Measurements from ENCODE around the gene CNDP1. TPM values are rescaled to one million over a fixed set of nuclear protein-coding genes. Genes with fewer than 3 reads are reported as not detected.

CNDP1 gene
- total and polyA plus RNA-seq, 9 donors, result 0.04 to 0.76 (median 0.26) TPM; not detected in 1

DNA sequence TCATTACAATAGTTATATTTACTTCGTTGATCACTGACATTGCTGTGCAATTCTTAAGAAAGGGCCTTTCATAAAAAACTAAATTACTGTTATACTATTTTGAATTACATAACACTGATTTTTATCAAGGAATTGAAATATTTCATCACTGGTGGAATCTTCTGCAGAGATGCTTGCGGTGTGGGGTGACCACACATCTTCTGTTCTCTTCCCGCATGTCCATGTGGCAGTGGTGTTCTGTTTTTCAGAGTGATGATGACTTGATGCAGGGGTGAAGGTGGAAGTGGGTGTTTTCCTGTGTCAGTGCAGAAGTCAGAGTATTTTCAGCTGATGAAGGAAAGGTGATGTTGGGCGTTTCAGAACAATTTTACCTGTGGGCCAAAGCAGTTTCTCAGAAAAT is 31.2 kb upstream of the CNDP1 start:
- Histone ChIP-seq H3K27me3 (ENCODE audit: control insufficient read depth, insufficient read depth, low read length) (no peaks in the 10 kb centered on the region), H3K9me3 (replicated peaks; ENCODE audit: control insufficient read depth, low read depth, low read length) (no peaks in the 10 kb centered on the region), H3K27ac (ENCODE audit: low read length) (no peak overlapping the region), H3K4me3 (ENCODE audit: low read length) (no peak overlapping the region), H3K36me3 (ENCODE audit: control insufficient read depth, insufficient read depth, low read length) (peaks cover 46% of the 10 kb centered on the region), H3K4me1 (ENCODE audit: control insufficient read depth, insufficient read depth, low read length) (peaks cover 27% of the 10 kb centered on the region)
- DNase-seq, result no peak
- WGBS (ENCODE audit: insufficient coverage), result 92% methylated on average over 2 of the region's 4 CpGs

DNA sequence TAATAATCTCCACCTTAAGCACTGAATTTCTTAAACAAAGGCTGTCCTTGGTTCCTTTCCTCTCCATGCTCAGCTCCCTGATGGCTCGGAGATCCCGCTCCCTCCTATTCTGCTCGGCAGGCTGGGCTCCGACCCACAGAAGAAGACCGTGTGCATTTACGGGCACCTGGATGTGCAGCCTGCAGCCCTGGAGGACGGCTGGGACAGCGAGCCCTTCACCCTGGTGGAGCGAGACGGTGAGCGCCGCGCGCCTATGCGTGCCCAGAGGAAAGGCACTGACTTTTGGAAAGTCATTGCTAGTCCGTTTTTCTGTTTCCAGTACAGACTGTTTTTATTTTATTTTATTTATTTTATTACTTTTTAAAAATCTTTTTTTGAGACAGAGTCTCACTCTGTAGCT is 28.5 kb upstream of the CNDP1 start:
- Histone ChIP-seq H3K27me3 (ENCODE audit: control insufficient read depth, insufficient read depth, low read length) (no peaks in the 10 kb centered on the region), H3K4me3 (ENCODE audit: low read length) (no peak overlapping the region), H3K27ac (ENCODE audit: low read length) (peak overlapping the region; percentile 94), H3K36me3 (ENCODE audit: control insufficient read depth, insufficient read depth, low read length) (peaks cover 65% of the 10 kb centered on the region), H3K9me3 (replicated peaks; ENCODE audit: control insufficient read depth, low read depth, low read length) (no peaks in the 10 kb centered on the region), H3K4me1 (ENCODE audit: control insufficient read depth, insufficient read depth, low read length) (peaks cover 19% of the 10 kb centered on the region)
- DNase-seq, result no peak
- 55% methylated on average over 6 of the region's 16 CpGs for WGBS (ENCODE audit: insufficient coverage)

DNA sequence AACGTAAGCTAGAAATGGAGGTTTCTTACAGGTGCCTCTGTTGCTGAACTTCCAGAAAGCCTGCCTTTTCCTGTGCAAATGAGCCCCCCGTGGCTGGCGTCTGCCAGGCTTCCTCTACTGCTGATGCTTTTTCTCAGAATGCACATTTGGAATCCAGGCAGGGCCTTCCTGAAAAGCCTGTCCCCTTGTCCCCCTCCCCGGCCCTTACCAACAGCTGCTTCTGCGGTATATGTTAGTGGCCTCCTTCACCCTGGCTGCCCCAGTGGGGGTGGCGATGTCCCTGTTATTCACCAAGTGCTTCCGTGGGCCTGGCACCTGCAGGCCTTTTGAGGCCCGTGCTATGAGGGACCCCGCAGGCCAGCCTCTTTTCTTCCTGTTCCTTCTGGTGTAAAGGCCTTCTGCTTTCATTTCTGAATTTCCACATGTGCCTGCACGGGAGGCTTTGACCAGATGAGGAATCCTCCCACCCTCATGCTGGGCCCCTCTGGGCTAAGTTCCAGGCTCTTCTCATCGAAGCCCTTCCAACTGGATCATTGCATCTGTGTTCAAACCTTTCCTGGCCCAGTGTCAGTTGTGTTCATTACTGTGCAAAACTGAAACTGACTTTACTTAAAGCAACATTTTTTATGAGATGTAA is 27.7 kb upstream of the CNDP1 start:
- no peak overlapping the region for H3K4me3 ChIP-seq (ENCODE audit: low read length)
- peak overlapping the region; percentile 94 for H3K27ac ChIP-seq (ENCODE audit: low read length)
- peaks cover 62% of the 10 kb centered on the region for H3K36me3 ChIP-seq (ENCODE audit: control insufficient read depth, insufficient read depth, low read length)
- no peaks in the 10 kb centered on the region for H3K9me3 ChIP-seq (replicated peaks; ENCODE audit: control insufficient read depth, low read depth, low read length)
- DNase-seq, result peak; percentile 99
- whole genome bisulfite sequencing (ENCODE audit: insufficient coverage), result 11% methylated on average over 9 of the region's 11 CpGs
- H3K4me1 ChIP-seq (ENCODE audit: control insufficient read depth, insufficient read depth, low read length), result peaks cover 19% of the 10 kb centered on the region
- H3K27me3 ChIP-seq (ENCODE audit: control insufficient read depth, insufficient read depth, low read length), result no peaks in the 10 kb centered on the region

DNA sequence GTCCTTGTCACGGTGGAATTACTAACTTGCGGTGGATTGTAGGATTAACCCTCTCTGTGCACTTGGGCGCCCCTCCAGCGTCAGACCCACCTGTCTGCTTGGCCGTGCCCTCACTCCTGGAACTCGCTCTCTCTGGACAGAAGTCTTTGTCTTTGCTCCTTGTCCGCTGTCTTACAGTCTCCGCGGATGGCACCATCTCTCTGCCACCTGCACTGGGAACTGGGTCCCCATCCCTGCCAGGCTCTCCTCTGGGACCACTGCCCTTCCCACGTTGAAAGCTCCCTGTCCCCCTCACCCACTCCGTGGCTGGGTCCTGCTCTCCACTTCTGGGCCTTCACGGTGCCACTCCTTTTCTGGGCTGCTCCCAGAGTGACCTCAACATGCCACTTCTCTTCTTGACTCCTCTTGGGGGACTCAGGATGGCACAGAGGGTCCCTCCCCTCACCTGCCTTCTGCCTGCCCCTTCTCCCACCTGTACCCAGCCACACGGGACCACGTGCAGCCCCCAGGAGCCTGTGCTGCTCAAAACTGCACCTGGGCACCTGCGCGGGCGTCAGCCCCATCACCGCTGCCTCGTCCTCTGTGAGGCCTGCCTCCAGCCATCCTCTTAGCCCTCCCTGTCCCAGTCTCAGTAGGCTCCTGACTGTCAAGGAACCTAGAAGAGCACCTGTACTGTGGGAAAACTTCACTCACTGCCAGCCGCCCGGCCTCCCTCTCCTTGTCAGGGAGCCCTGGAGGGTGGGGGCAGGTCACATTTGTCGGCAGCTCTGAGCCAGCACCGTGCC is 27.0 kb upstream of the CNDP1 start:
- DNase-seq, result no peak
- Histone ChIP-seq H3K27ac (ENCODE audit: low read length) (peak overlapping the region; percentile 94), H3K4me3 (ENCODE audit: low read length) (no peak overlapping the region), H3K27me3 (ENCODE audit: control insufficient read depth, insufficient read depth, low read length) (no peaks in the 10 kb centered on the region), H3K36me3 (ENCODE audit: control insufficient read depth, insufficient read depth, low read length) (peaks cover 60% of the 10 kb centered on the region), H3K9me3 (replicated peaks; ENCODE audit: control insufficient read depth, low read depth, low read length) (no peaks in the 10 kb centered on the region), H3K4me1 (ENCODE audit: control insufficient read depth, insufficient read depth, low read length) (peaks cover 19% of the 10 kb centered on the region)
- WGBS (ENCODE audit: insufficient coverage), result 51% methylated on average over 19 of the region's 23 CpGs

DNA sequence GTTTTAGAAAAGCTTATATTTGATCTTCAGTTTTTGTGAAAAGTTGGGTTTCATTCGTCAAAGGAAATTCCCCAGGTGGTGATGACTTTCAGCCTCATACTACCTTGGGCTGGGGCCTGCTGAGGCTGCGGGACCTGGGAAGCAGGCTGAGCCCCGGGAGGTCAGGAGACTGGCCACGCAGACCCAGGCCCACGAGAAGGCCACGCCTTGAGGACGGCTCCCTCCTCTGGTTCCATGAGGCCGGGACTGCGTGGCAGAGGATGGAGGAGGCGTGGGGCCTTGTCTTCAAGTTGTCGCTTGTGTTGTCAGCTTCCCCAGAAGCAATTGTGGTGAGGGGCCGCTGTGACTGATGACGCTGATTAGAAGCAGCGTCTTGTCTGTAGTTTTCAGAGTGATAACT is 26.4 kb upstream of the CNDP1 start:
- no peaks in the 10 kb centered on the region for H3K27me3 ChIP-seq (ENCODE audit: control insufficient read depth, insufficient read depth, low read length)
- no peaks in the 10 kb centered on the region for H3K9me3 ChIP-seq (replicated peaks; ENCODE audit: control insufficient read depth, low read depth, low read length)

DNA sequence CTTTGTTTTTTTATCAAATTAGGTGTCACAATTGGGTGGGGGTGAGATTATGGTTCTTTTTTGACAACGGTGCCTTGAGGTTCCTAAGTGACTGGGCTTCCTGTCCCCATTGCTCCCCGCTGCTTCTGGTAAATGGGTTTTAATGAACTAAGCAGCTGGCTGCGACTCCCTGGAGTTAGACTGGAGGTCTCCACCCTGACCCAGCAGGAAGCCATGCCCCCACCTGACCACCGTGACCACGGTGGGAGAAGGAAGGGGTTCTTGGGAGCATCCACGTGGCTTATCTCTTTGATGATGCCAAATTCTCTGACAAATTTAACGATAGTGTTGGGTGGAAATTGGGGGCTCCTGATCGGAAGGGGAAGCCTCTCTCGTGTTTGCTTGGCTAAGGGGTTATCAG is 25.9 kb upstream of the CNDP1 start:
- no peak overlapping the region for H3K4me3 ChIP-seq (ENCODE audit: low read length)
- H3K36me3 ChIP-seq (ENCODE audit: control insufficient read depth, insufficient read depth, low read length), result peaks cover 66% of the 10 kb centered on the region
- WGBS (ENCODE audit: insufficient coverage), result 72% methylated on average over 7 of the region's 9 CpGs

More for the DNA sequence above, 26.4 kb upstream of the CNDP1 start:
- H3K36me3 ChIP-seq (ENCODE audit: control insufficient read depth, insufficient read depth, low read length), result peaks cover 64% of the 10 kb centered on the region
- DNase-seq, result no peak
- no peak overlapping the region for H3K27ac ChIP-seq (ENCODE audit: low read length)
- WGBS (ENCODE audit: insufficient coverage), result 74% methylated on average over 14 of the region's 14 CpGs
- H3K4me1 ChIP-seq (ENCODE audit: control insufficient read depth, insufficient read depth, low read length), result peaks cover 19% of the 10 kb centered on the region
- no peak overlapping the region for H3K4me3 ChIP-seq (ENCODE audit: low read length)

DNA sequence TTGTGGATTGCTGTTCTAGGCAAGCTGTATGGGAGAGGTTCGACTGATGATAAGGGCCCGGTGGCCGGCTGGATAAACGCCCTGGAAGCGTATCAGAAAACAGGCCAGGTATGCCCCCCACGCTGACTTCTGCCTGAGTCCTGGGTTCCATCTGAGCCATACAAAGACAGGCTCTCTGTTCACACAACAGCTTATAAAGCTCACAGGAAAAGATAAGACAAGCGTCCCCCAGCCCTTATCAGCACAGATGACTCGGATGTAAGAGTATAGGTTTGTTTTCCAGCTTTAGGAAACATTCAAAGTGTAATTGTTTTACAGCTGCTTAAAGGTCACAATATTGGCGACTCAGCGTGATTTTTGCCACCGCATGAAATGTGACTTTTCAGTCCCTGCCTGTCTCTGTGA is 25.5 kb upstream of the CNDP1 start:
- Histone ChIP-seq H3K4me3 (ENCODE audit: low read length) (no peak overlapping the region), H3K4me1 (ENCODE audit: control insufficient read depth, insufficient read depth, low read length) (peaks cover 19% of the 10 kb centered on the region), H3K27me3 (ENCODE audit: control insufficient read depth, insufficient read depth, low read length) (no peaks in the 10 kb centered on the region), H3K27ac (ENCODE audit: low read length) (no peak overlapping the region), H3K36me3 (ENCODE audit: control insufficient read depth, insufficient read depth, low read length) (peaks cover 70% of the 10 kb centered on the region), H3K9me3 (replicated peaks; ENCODE audit: control insufficient read depth, low read depth, low read length) (no peaks in the 10 kb centered on the region)
- 81% methylated on average over 5 of the region's 11 CpGs for WGBS (ENCODE audit: insufficient coverage)
- no peak for DNase-seq

More for the DNA sequence above, 25.9 kb upstream of the CNDP1 start:
- Histone ChIP-seq H3K9me3 (replicated peaks; ENCODE audit: control insufficient read depth, low read depth, low read length) (no peaks in the 10 kb centered on the region), H3K4me1 (ENCODE audit: control insufficient read depth, insufficient read depth, low read length) (peaks cover 19% of the 10 kb centered on the region), H3K27me3 (ENCODE audit: control insufficient read depth, insufficient read depth, low read length) (no peaks in the 10 kb centered on the region), H3K27ac (ENCODE audit: low read length) (no peak overlapping the region)
- no peak for DNase-seq

DNA sequence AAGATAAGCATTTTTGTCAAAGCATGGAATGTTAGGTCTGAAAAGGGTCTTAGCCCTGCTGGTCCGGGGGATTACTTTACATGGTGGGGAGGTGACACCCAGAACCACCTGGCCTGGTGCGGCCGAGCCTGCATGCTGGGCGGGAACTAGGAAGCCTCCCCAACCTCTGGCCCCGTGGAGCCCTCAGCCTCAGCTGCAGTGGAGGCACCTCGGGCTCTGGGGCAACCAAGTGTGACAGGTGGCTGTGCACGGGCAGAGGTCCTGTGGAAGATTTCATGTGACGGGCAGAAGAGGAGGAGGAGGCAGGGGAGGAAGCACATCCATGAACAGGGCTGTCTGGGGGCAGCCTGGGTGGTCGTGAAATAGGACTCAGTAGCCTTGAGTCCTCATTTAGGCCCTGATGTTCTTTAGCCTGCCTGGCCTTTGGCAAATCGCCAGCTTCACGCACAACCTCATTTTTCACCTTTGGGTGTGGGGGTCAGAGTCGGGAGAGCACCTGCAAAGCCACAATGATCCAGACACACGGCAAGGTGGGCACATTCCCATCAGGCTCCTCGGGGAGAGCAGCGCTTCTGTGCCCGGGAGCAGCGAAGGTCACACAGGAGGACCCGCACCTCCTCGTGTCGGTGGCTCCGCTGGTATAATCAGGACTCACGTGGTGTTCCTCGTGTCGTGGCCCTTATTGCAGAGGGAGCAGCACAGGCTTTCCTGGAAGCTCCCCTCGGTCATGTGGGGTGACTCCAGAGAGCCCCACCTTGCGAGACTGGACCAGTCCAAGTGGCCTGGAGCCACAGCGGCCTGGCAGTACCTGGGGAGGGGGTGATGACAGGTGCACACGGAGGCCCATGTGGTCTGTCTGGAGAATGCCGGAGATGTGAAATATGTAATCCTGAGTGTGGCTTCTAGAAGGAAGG is 24.2 kb upstream of the CNDP1 start:
- Histone ChIP-seq H3K27ac (ENCODE audit: low read length) (no peak overlapping the region), H3K36me3 (ENCODE audit: control insufficient read depth, insufficient read depth, low read length) (peaks cover 75% of the 10 kb centered on the region)
- 87% methylated on average over 28 of the region's 29 CpGs for WGBS (ENCODE audit: insufficient coverage)

DNA sequence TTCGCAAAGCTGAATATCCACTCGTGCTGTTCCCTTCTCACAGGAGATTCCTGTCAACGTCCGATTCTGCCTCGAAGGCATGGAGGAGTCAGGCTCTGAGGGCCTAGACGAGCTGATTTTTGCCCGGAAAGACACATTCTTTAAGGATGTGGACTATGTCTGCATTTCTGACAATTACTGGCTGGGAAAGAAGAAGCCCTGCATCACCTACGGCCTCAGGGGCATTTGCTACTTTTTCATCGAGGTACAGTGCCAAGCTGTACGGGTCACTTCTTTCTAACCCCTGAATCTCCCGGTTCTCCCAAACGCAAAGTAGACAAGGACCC is 23.6 kb upstream of the CNDP1 start:
- WGBS (ENCODE audit: insufficient coverage), result 88% methylated on average over 12 of the region's 12 CpGs
- Histone ChIP-seq H3K36me3 (ENCODE audit: control insufficient read depth, insufficient read depth, low read length) (peaks cover 81% of the 10 kb centered on the region), H3K27me3 (ENCODE audit: control insufficient read depth, insufficient read depth, low read length) (no peaks in the 10 kb centered on the region), H3K9me3 (replicated peaks; ENCODE audit: control insufficient read depth, low read depth, low read length) (no peaks in the 10 kb centered on the region), H3K4me1 (ENCODE audit: control insufficient read depth, insufficient read depth, low read length) (peaks cover 18% of the 10 kb centered on the region), H3K27ac (ENCODE audit: low read length) (no peak overlapping the region), H3K4me3 (ENCODE audit: low read length) (no peak overlapping the region)
- no peak for DNase-seq

More for the DNA sequence above, 24.2 kb upstream of the CNDP1 start:
- no peaks in the 10 kb centered on the region for H3K27me3 ChIP-seq (ENCODE audit: control insufficient read depth, insufficient read depth, low read length)
- H3K9me3 ChIP-seq (replicated peaks; ENCODE audit: control insufficient read depth, low read depth, low read length), result no peaks in the 10 kb centered on the region
- H3K4me3 ChIP-seq (ENCODE audit: low read length), result no peak overlapping the region
- peaks cover 19% of the 10 kb centered on the region for H3K4me1 ChIP-seq (ENCODE audit: control insufficient read depth, insufficient read depth, low read length)
- no peak for DNase-seq

DNA sequence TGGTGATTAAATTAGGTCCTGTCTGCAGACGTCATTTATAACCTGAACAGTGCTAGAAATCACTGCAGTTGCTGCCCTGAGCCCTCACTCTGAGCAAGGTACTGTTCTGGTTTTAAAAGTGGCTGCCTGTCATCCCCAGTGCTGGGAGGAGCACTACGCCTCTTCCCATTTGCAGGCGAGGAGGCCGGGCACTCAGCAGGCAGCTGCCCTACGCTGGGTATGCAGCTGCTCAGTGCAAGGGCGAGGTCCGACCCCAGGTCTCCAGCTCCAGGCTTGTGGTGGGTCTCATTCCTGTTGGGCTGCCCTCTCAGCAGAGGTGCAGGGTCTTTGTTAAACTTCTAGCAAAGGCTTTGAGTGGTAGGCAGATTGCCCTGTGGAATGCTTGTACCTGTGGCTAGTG is 22.5 kb upstream of the CNDP1 start:
- no peaks in the 10 kb centered on the region for H3K27me3 ChIP-seq (ENCODE audit: control insufficient read depth, insufficient read depth, low read length)
- H3K4me1 ChIP-seq (ENCODE audit: control insufficient read depth, insufficient read depth, low read length), result peaks cover 8% of the 10 kb centered on the region
- no peak overlapping the region for H3K27ac ChIP-seq (ENCODE audit: low read length)
- H3K9me3 ChIP-seq (replicated peaks; ENCODE audit: control insufficient read depth, low read depth, low read length), result no peaks in the 10 kb centered on the region
- 81% methylated on average over 6 of the region's 7 CpGs for WGBS (ENCODE audit: insufficient coverage)
- DNase-seq, result no peak
- peaks cover 87% of the 10 kb centered on the region for H3K36me3 ChIP-seq (ENCODE audit: control insufficient read depth, insufficient read depth, low read length)
- no peak overlapping the region for H3K4me3 ChIP-seq (ENCODE audit: low read length)
